Stomach (tissue), 9 donors: Measurements from ENCODE around the gene NSUN6. TPM values are rescaled to one million over a fixed set of nuclear protein-coding genes. Genes with fewer than 3 reads are reported as not detected.

Source experiments
- DNase-seq, 2 donors: peaks; one replicate each; pipeline versions ENCODE4 v3.0.0 to v3.0.0-alpha.2; 2013 to 2019
- H3K27ac ChIP-seq, 5 donors: fragments of 200-600 bp in 4 of 5; sonication (generic) in 4 of 5; one replicate each; pipeline ENCODE4 v1.5.1; 2013 to 2019; ENCODE audit warnings: mild to moderate bottlenecking in 1 of 5, moderate library complexity in 1 of 5
- H3K27me3 ChIP-seq, 3 donors: fragments of 200-600 bp; sonication (generic); one replicate each; pipeline ENCODE4 v1.5.1; 2017 to 2019; ENCODE audit warnings: mixed run types in 1 of 3
- H3K36me3 ChIP-seq, 4 donors: fragments of 200-600 bp; sonication (generic); 1 replicate in 3 of 4; 2 replicates in 1 of 4; pipeline ENCODE4 v1.5.1; 2016 to 2019
- H3K4me1 ChIP-seq, 4 donors: fragments of 200-600 bp; sonication (generic); one replicate each; pipeline ENCODE4 v1.5.1; 2016 to 2019
- H3K4me3 ChIP-seq, 4 donors: fragments of 200-600 bp; sonication (generic) in 3 of 4; one replicate each; pipeline ENCODE4 v1.5.1; 2016 to 2019; ENCODE audit warnings: mild to moderate bottlenecking in 1 of 4
- H3K9me3 ChIP-seq, 4 donors: fragments of 200-600 bp; sonication (generic); one replicate each; pipeline ENCODE4 v1.5.1; 2016 to 2019
- CTCF ChIP-seq, 7 experiments: fragments of 450-650 bp in 4 of 7; fragments of 200-600 bp in 3 of 7; sonication (generic) in 3 of 7; IDR thresholded peaks; one replicate each; pipeline ENCODE4 v1.5.1; 2016 to 2019; ENCODE audit warnings: antibody characterized with exemption in 7 of 7, control low read depth in 2 of 7, mild to moderate bottlenecking in 1 of 7
- EP300 ChIP-seq: sonication (generic); formaldehyde crosslinking; IDR thresholded peaks from one replicate; pipeline ENCODE4 v1.6.1; 2017; ENCODE audit warnings: antibody characterized with exemption
- POLR2A ChIP-seq, 4 donors: fragments of 450-650 bp; IDR thresholded peaks; one replicate each; pipeline ENCODE4 v1.6.1; 2016; ENCODE audit warnings: antibody characterized with exemption in 4 of 4, control low read depth in 2 of 4, mild to moderate bottlenecking in 1 of 4, moderate library complexity in 1 of 4
- POLR2AphosphoS5 ChIP-seq, 3 donors: sonication (generic); formaldehyde crosslinking; IDR thresholded peaks; one replicate each; pipeline ENCODE4 v1.6.1; 2016; ENCODE audit warnings: antibody characterized with exemption in 3 of 3
- WGBS, 5 donors: extraction: QIAGEN DNeasy Blood & Tissue Kit in 3 of 5; methylation state at CpG; one replicate each; pipeline versions ENCODE4 v1.1.5 to v1.1.7; 2013 to 2018; 5-methylcytosine and 5-hydroxymethylcytosine counted together
- intact Hi-C: fragments of 100-400 bp; cut with DNase I; formaldehyde crosslinking; loops from one replicate; pipeline ENCODE4 v1.15.1; 2023; ENCODE audit warnings: low total_unique reads
- polyA plus RNA-seq, 3 donors: library from polyadenylated mRNA; stranded (reverse); fragments of 200-250 nt; gene quantifications; one replicate each; pipeline ENCODE4 v1.2.3, GENCODE V29; 2013
- total RNA-seq, 5 donors: library from RNA; depleted of rRNA; stranded (reverse); fragments of >200 nt; gene quantifications; one replicate each; pipeline versions ENCODE4 v1.1.0 to v1.2.3, GENCODE V29; 2014 to 2016
- donor health status: healthy with polysubstance abuse.
- donor health status: Bipolar disorder and iron deficiency.
- donor health status: healthy.

The NSUN6 gene
- total and polyA plus RNA-seq, 8 donors, result 3.1 to 52.7 (median 8.2) TPM

- no peak overlapping the region for H3K27ac ChIP-seq
- 81 to 91% (median 85%) methylated on average over 4 of the region's 4 CpGs for WGBS, 5 donors
- intact Hi-C loops, result no loop called here
Observed at GRCh38 chr10:18508587-18508986, 142.8 kb downstream of the NSUN6 start.

GRCh38 chr10:18505456-18506118, 145.8 kb downstream of the NSUN6 start:
- H3K36me3 ChIP-seq, result peaks cover 0 to 2% (median 0%) of the 10 kb centered on the region in 4 donors
- H3K4me1 ChIP-seq, result no peaks in the 10 kb centered on the region
- no peak for TF ChIP-seq POLR2AphosphoS5 (IDR thresholded peaks at IDR 0.05)
- TF ChIP-seq CTCF (IDR thresholded peaks at IDR 0.05), result no peak
- TF ChIP-seq EP300, result no peak
- no peak for TF ChIP-seq POLR2A (IDR thresholded peaks at IDR 0.05)
- H3K4me3 ChIP-seq, result no peak overlapping the region
- 59 to 74% (median 68%) methylated on average over 11 of the region's 11 CpGs for WGBS, 5 donors
- DNase-seq, result no peak
- no peaks in the 10 kb centered on the region for H3K27me3 ChIP-seq
- intact Hi-C loops, result no loop called here
- H3K9me3 ChIP-seq, result no peaks in the 10 kb centered on the region
- H3K27ac ChIP-seq, result no peak overlapping the region

More at GRCh38 chr10:18508587-18508986, 142.8 kb downstream of the NSUN6 start:
- Histone ChIP-seq H3K27me3 (no peaks in the 10 kb centered on the region), H3K36me3 (peaks cover 0 to 8% (median 0%) of the 10 kb centered on the region in 4 donors), H3K4me3 (no peak overlapping the region), H3K4me1 (no peaks in the 10 kb centered on the region), H3K9me3 (peaks cover 0 to 5% (median 0%) of the 10 kb centered on the region in 4 donors)
- TF ChIP-seq CTCF (IDR thresholded peaks at IDR 0.05), result no peak
- TF ChIP-seq EP300, result no peak
- no peak for TF ChIP-seq POLR2A (IDR thresholded peaks at IDR 0.05)
- TF ChIP-seq POLR2AphosphoS5 (IDR thresholded peaks at IDR 0.05), result no peak
- no peak for DNase-seq

- Histone ChIP-seq H3K9me3 (no peaks in the 10 kb centered on the region), H3K27me3 (no peaks in the 10 kb centered on the region), H3K36me3 (peaks cover 0 to 5% (median 0%) of the 10 kb centered on the region in 4 donors), H3K4me3 (no peak overlapping the region), H3K4me1 (no peaks in the 10 kb centered on the region), H3K27ac (no peak overlapping the region)
- 91 to 97% (median 94%) methylated on average over 5 of the region's 5 CpGs for WGBS, 5 donors
- DNase-seq, result no peak
- intact Hi-C loops, result no loop called here
- TF ChIP-seq CTCF (IDR thresholded peaks at IDR 0.05) (no peak), POLR2AphosphoS5 (IDR thresholded peaks at IDR 0.05) (no peak), EP300 (no peak), POLR2A (IDR thresholded peaks at IDR 0.05) (no peak)
Observed at GRCh38 chr10:18504161-18504560, 147.2 kb downstream of the NSUN6 start.

- no peak for DNase-seq
- H3K9me3 ChIP-seq, result no peaks in the 10 kb centered on the region
- H3K27ac ChIP-seq, result no peak overlapping the region
- H3K36me3 ChIP-seq, result peaks cover 0 to 5% (median 0%) of the 10 kb centered on the region in 4 donors
- H3K4me1 ChIP-seq, result no peaks in the 10 kb centered on the region
- WGBS, 5 donors, result 68 to 79% (median 70%) methylated on average over 5 of the region's 5 CpGs
- intact Hi-C loops, result no loop called here
- H3K27me3 ChIP-seq, result no peaks in the 10 kb centered on the region
- no peak for TF ChIP-seq POLR2A (IDR thresholded peaks at IDR 0.05)
- TF ChIP-seq POLR2AphosphoS5 (IDR thresholded peaks at IDR 0.05), result no peak
- no peak overlapping the region for H3K4me3 ChIP-seq
Observed at GRCh38 chr10:18501629-18502028, 149.8 kb downstream of the NSUN6 start.

- 82 to 91% (median 89%) methylated on average over 3 of the region's 3 CpGs for WGBS, 5 donors
- Histone ChIP-seq H3K36me3 (peaks cover 0 to 5% (median 0%) of the 10 kb centered on the region in 4 donors), H3K27me3 (no peaks in the 10 kb centered on the region), H3K4me3 (no peak overlapping the region), H3K9me3 (no peaks in the 10 kb centered on the region), H3K27ac (no peak overlapping the region), H3K4me1 (no peaks in the 10 kb centered on the region)
- intact Hi-C loops, result no loop called here
- no peak for DNase-seq
- no peak for TF ChIP-seq POLR2A (IDR thresholded peaks at IDR 0.05)
- TF ChIP-seq CTCF (IDR thresholded peaks at IDR 0.05), result no peak
- TF ChIP-seq EP300, result no peak
- no peak for TF ChIP-seq POLR2AphosphoS5 (IDR thresholded peaks at IDR 0.05)
Observed at GRCh38 chr10:18501198-18501597, 150.2 kb downstream of the NSUN6 start.
